ENCODE data around the gene OR5T1.

Gene OR5T1

DNA sequence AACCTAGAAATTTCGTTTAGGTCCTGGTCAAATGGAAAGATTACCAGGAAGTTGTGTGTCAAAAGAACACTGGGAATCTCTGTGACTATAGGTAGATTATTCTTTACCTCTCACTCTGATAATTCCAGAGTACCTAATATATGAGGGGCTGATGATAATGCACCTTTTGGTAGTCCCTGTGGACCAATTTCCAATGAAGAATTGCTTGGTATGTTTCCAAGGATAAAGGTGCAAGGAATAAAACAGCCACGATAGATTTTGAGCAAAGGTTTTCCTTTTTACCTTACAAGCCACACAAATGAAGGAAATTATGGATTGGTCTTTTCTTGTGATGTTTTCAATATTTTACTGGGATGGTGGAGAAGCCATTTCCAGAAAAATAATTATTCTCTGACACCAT lies 18.2 kb downstream of the OR5T1 start, which contains the start of gene OR8H1:
TSS of gene OR8H1 (minus strand) at position 101 of the 400 bp plus-strand sequence. CDS start 1,192 bp downstream, outside the sequence.
- Histone ChIP-seq H4K20me1 (ENCODE audit: insufficient read depth) (no peaks in the 10 kb centered on the region), H3K79me2 (ENCODE audit: insufficient read depth, low read depth) (no peaks in the 10 kb centered on the region), H3K27me3 (ENCODE audit: insufficient read depth, low read depth) (no peaks in the 10 kb centered on the region), H2AFZ (ENCODE audit: low read depth) (no peak within 1 kb of the TSS), H3K9ac (no peak within 1 kb of the TSS), H3K4me3 (IDR thresholded peaks at IDR 0.05; ENCODE audit: insufficient read depth, low read depth, low read length) (no peak within 1 kb of the TSS), H3K4me2 (no peak within 1 kb of the TSS), H3K36me3 (ENCODE audit: insufficient read depth) (no peaks in the 10 kb centered on the region), H3K4me1 (ENCODE audit: low read depth, poor library complexity, severe bottlenecking) (no peaks in the 10 kb centered on the region), H3K27ac (no peak within 1 kb of the TSS)
- TF ChIP-seq, protein P1, sequence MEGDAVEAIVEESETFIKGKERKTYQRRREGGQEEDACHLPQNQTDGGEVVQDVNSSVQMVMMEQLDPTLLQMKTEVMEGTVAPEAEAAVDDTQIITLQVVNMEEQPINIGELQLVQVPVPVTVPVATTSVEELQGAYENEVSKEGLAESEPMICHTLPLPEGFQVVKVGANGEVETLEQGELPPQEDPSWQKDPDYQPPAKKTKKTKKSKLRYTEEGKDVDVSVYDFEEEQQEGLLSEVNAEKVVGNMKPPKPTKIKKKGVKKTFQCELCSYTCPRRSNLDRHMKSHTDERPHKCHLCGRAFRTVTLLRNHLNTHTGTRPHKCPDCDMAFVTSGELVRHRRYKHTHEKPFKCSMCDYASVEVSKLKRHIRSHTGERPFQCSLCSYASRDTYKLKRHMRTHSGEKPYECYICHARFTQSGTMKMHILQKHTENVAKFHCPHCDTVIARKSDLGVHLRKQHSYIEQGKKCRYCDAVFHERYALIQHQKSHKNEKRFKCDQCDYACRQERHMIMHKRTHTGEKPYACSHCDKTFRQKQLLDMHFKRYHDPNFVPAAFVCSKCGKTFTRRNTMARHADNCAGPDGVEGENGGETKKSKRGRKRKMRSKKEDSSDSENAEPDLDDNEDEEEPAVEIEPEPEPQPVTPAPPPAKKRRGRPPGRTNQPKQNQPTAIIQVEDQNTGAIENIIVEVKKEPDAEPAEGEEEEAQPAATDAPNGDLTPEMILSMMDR (conservative IDR thresholded peaks at IDR 0.05; ENCODE audit: low read depth, low read length), result no peak

DNA sequence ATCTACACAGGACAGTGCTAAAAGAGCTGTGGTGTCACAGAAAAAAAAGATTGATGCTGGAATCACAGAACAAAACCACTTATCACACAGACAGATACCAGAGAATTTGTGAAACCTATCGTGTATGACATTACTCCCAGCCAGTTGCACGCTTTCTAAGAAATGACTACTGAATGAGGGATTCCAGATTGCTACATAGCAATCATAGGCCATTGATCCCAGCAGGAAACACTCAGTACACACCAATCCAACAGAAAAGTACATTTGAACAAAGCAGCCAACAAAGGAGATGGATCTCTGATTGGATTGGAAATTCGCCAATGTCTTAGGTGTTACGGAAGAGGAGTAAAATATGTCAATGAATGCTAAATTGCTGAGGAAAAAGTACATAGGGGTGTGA lies 22.9 kb downstream of the OR5T1 start:
- no peak overlapping the region for H3K27ac ChIP-seq
- no peaks in the 10 kb centered on the region for H3K79me2 ChIP-seq (ENCODE audit: insufficient read depth, low read depth)
- no peaks in the 10 kb centered on the region for H3K27me3 ChIP-seq (ENCODE audit: insufficient read depth, low read depth)
- no peak overlapping the region for H3K4me2 ChIP-seq
- no peak overlapping the region for H3K9ac ChIP-seq
- H3K36me3 ChIP-seq (ENCODE audit: insufficient read depth), result no peaks in the 10 kb centered on the region
- no peaks in the 10 kb centered on the region for H4K20me1 ChIP-seq (ENCODE audit: insufficient read depth)
- no peak overlapping the region for H3K4me3 ChIP-seq (IDR thresholded peaks at IDR 0.05; ENCODE audit: insufficient read depth, low read depth, low read length)
- TF ChIP-seq, protein P1 (conservative IDR thresholded peaks at IDR 0.05; ENCODE audit: low read depth, low read length), result no peak
- no peaks in the 10 kb centered on the region for H3K4me1 ChIP-seq (ENCODE audit: low read depth, poor library complexity, severe bottlenecking)
- no peak overlapping the region for H2AFZ ChIP-seq (ENCODE audit: low read depth)

- no peak overlapping the region for H3K9ac ChIP-seq
- H2AFZ ChIP-seq (ENCODE audit: low read depth), result no peak overlapping the region
- TF ChIP-seq, protein P1 (conservative IDR thresholded peaks at IDR 0.05; ENCODE audit: low read depth, low read length), result no peak
These were observed 33.9 kb downstream of the OR5T1 start for GRCh38 chr11:56307836-56308235.

DNA sequence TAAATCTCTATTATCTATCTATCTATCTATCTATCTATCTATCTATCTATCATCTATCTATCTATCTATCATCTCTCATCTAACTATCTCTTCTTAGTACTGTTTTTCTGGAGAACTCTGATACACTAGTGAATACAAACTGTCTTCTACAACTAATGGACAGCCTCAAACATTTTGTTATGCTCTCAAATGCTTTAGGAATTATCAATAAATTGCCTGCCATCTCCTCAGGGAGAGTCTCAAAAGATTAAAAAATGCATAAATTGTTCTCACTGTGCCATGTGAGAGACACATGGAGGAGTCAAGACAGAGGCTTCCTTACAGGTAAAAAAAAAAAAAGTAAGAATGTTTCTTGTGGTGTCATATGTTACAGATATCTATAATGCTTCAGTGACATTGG lies 40.9 kb downstream of the OR5T1 start, which contains the start of gene OR8K3:
TSS of gene OR8K3 (plus strand) at position 301 of the 400 bp plus-strand sequence. CDS start 3,163 bp downstream, outside the sequence.
- H3K9ac ChIP-seq, result no peak within 1 kb of the TSS

More at GRCh38 chr11:56307836-56308235, 33.9 kb downstream of the OR5T1 start:
- Histone ChIP-seq H3K79me2 (ENCODE audit: insufficient read depth, low read depth) (no peaks in the 10 kb centered on the region), H3K36me3 (ENCODE audit: insufficient read depth) (no peaks in the 10 kb centered on the region), H3K27ac (no peak overlapping the region), H3K4me1 (ENCODE audit: low read depth, poor library complexity, severe bottlenecking) (no peaks in the 10 kb centered on the region), H4K20me1 (ENCODE audit: insufficient read depth) (no peaks in the 10 kb centered on the region), H3K4me2 (no peak overlapping the region), H3K27me3 (ENCODE audit: insufficient read depth, low read depth) (no peaks in the 10 kb centered on the region), H3K4me3 (IDR thresholded peaks at IDR 0.05; ENCODE audit: insufficient read depth, low read depth, low read length) (no peak overlapping the region)

More for the DNA sequence above, 40.9 kb downstream of the OR5T1 start, which contains the start of gene OR8K3:
- no peak within 1 kb of the TSS for H2AFZ ChIP-seq (ENCODE audit: low read depth)
- no peaks in the 10 kb centered on the region for H4K20me1 ChIP-seq (ENCODE audit: insufficient read depth)
- H3K4me1 ChIP-seq (ENCODE audit: low read depth, poor library complexity, severe bottlenecking), result no peaks in the 10 kb centered on the region
- no peak within 1 kb of the TSS for H3K4me2 ChIP-seq
- H3K4me3 ChIP-seq (IDR thresholded peaks at IDR 0.05; ENCODE audit: insufficient read depth, low read depth, low read length), result no peak within 1 kb of the TSS
- no peaks in the 10 kb centered on the region for H3K27me3 ChIP-seq (ENCODE audit: insufficient read depth, low read depth)
- no peak within 1 kb of the TSS for H3K27ac ChIP-seq
- H3K79me2 ChIP-seq (ENCODE audit: insufficient read depth, low read depth), result no peaks in the 10 kb centered on the region
- TF ChIP-seq, protein P1 (conservative IDR thresholded peaks at IDR 0.05; ENCODE audit: low read depth, low read length), result no peak
- no peaks in the 10 kb centered on the region for H3K36me3 ChIP-seq (ENCODE audit: insufficient read depth)

All from KMS-11 (cell line).